Left kidney (tissue), 2 donors: Measurements from ENCODE around the gene IRF9. TPM values are rescaled to one million over a fixed set of nuclear protein-coding genes. Genes with fewer than 3 reads are reported as not detected.

Experiments used
- DNase-seq: peaks from one replicate; pipeline ENCODE4 v3.0.0-alpha.2; 2013
- polyA plus RNA-seq: library from polyadenylated mRNA; unstranded; fragments of 120-200 nt; gene quantifications from one replicate; pipeline ENCODE4 v1.2.1, GENCODE V29; 2013; ENCODE audit not compliant: insufficient read length

Gene IRF9
- polyA plus RNA-seq, 1 donor, result 64.5 TPM

GRCh38 chr14:24130717-24131548, 30.1 kb upstream of the IRF9 start:
- DNase-seq, result no peak

DNA sequence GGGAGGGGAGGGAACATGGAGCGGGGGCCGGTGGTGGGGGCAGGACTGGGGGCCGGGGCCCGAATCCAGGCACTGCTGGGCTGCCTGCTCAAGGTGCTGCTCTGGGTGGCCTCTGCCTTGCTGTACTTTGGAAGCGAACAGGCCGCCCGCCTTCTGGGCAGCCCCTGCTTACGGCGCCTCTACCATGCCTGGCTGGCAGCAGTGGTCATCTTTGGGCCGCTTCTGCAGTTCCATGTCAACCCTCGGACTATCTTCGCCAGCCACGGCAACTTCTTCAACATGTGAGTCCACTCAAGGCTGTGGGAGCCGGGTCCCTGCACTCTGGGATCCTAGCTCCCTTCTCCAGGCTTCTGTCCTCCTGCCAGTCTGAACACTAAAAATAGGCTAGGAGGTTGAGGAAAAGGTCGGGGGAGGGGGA, 29.5 kb upstream of the IRF9 start:
- no peak for DNase-seq

GRCh38 chr14:24132061-24132685, 28.9 kb upstream of the IRF9 start:
- no peak for DNase-seq

DNA sequence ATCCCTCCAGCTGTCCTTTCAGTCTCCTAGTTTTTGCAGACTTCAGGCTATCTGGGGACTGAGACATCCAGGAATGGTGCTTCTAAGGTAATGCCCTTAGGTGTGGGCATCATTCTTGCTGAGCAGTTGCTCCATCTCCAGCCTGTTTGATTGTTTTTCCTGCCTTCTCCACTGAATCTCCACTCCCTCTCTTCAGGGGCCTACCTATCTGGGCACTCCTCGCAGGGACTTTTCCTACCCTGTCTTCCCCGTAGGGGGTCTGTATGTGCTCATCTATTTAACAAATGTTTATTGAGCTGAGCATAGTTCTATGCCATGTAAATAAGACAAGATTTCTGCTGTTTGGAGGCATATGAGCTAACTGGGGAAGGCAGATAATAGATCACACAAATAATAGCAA, 28.1 kb upstream of the IRF9 start:
- DNase-seq, result no peak

DNA sequence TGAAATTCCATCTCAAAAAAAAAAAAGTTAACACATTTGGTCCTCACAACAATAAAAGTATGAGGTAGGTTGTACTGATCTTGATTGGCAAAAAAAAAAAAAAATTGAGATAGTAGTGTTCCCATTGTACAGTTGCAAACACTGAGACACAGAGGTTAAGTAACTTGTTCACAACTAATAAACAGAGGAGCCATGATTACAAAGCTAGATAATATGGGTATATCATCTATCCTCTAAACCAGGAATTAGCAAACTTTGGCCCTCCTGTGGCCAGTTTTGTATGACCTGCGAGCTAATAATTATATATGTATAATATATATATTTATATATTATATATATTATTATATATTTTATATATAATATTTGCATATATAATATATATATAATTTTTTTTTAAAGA, 27.3 kb upstream of the IRF9 start:
- DNase-seq, result no peak

DNA sequence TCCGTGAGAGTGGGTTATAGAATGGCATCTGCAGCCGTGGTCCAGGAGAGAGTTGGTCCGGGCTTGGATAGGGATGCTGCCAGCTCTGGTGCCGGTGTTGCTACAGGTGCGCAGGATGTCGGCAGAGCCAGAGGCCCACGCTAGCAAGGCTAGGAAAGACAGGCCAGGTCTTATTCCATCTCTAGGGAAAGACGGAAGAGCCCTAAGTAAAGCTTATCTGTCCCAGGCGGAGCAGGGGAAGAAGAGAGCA, 25.6 kb upstream of the IRF9 start:
- DNase-seq, result no peak

GRCh38 chr14:24135834-24136683, 25.0 kb upstream of the IRF9 start, which contains the start of gene PSME1:
Gene PSME1, plus strand, starts transcription at chr14:24136194. Its CDS starts 69 bp downstream, at chr14:24136263.
- DNase-seq, result peak; percentile 89

GRCh38 chr14:24136684-24137528, 24.2 kb upstream of the IRF9 start:
- DNase-seq, result no peak

DNA sequence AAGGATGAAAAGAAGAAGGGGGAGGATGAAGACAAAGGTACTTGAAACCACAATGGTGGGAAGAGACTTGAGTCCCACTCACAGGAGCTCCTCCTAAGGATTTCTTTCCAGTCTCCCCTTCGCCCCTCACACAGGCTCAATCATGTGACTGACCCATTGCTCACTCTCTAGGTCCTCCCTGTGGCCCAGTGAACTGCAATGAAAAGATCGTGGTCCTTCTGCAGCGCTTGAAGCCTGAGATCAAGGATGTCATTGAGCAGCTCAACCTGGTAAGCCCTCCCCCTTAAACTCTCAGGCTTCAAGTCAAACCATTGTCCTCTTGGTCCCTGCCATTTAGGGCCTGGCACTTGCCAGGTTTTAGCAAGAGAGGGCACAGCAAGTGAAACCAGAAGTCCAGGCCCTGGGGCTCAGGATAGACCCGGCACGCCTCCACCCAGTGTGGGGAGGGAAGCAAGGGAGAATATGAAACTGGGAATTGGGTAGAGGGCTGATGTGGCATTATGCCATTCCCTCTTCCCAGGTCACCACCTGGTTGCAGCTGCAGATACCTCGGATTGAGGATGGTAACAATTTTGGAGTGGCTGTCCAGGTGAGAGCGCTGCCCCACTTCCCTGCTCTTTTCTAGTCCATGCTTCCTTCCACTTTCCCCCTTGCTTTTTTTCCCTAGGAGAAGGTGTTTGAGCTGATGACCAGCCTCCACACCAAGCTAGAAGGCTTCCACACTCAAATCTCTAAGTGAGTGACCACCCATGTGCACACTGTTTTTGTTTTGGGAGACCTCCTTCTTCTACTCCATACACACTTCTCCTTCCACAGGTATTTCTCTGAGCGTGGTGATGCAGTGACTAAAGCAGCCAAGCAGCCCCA, 23.3 kb upstream of the IRF9 start:
- DNase-seq, result no peak

GRCh38 chr14:24138396-24139271, 22.4 kb upstream of the IRF9 start:
- no peak for DNase-seq

DNA sequence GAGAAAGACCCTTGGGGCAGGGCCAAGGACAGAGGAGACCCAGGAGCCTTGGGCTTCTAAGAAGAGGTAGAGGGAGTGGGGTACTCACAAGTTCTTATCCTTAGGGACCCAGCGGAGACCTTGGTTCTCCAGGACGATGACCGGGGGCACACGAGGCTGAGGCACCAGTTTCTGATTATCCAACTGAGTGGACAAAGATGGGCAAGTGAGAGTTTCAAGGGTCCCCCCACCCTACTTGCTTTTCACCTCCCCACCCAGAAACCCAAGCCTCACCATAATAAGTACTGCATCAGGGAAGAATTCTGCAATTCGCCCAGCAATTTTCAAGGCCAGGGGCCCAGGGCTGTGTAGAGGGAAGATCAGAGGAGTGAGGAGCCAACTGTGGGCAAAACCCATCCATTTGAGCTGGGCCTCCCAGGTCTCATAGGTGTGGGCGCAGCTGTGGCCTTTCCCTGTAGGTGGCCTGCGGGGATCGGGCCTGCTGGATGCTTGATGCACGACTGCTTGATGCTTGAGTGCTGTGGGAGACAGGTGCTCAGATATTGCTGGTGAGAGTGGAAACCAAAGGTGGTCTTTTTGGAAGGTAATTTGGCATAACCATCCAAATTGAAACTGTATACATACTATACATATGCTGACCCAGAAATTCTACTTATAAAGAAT, 21.7 kb upstream of the IRF9 start:
- DNase-seq, result no peak

GRCh38 chr14:24141097-24141880, 19.8 kb upstream of the IRF9 start, which contains the start of gene EMC9:
Gene EMC9, minus strand, starts transcription at chr14:24141591. Its CDS starts 287 bp downstream, at chr14:24141304.
- peak; percentile 100 for DNase-seq

- no peak for DNase-seq
Measured at GRCh38 chr14:24143511-24143910, 17.6 kb upstream of the IRF9 start.

GRCh38 chr14:24144451-24144850, 16.6 kb upstream of the IRF9 start:
- DNase-seq, result no peak

DNA sequence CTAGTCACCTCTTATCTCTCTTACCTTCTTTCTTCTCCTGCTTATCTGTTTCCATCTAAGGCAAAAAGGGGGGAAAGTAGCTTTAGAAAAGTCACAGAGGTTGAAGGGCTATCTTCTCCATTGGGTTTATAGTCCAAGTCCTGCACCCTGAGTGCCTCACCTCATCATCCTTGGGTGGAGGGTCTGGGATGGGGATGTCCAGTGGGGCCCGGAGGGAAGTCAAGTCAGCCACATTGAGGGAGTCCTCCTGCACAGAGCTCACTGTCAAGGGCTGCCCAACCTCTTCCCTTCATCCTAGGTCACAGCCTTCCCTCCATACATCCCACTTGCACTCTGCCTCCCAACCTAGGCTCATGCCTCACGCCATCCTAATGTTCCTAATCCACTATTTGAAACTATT, 15.8 kb upstream of the IRF9 start:
- DNase-seq, result no peak

DNA sequence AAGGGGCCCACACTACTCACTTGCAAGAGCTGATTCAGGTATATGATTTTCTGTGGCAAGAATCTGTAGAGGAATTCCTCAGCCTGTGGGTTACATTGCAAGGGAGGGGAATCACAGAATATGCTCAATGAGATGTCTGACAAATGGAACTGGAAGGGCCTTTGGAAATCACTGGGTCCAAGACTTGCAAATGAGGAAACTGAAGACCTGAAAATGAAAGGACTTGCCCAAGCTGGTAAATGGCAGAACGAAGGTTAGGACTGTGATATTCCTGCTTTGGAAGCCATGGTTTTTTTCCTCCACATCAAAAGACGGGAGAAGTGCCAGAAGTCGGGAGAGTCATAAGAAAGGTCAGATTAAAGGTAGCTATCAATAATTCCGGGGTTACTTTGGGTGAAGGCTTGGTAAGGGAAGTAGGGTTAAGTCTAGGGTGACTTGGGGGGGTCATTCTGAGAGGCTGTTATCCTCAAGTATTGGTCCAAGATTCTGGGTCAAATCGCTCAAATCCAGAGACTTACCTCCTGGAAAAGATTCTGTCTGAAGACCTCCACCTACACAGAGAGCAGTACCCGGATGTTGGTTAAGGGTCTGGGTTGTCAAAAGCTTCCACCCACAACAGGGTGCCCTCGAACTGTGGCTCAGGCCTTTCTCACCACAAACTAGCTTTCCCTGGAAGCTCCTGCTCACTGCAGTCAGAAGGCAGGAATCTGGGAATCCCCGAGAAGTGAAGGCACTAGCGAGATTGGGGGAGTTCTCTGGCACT, 15.2 kb upstream of the IRF9 start:
- no peak for DNase-seq

GRCh38 chr14:24146453-24146977, 14.6 kb upstream of the IRF9 start, which contains the start of gene PSME2:
Gene PSME2, minus strand, starts transcription at chr14:24146610. Its CDS starts 29 bp downstream, at chr14:24146581.
- peak; percentile 96 for DNase-seq
